Smooth muscle cell (in vitro differentiated cells): ENCODE measurements around the gene ZNF800. TPM values are rescaled to one million over a fixed set of nuclear protein-coding genes. Genes with fewer than 3 reads are reported as not detected.

Experiments
- DNase-seq: peaks from one replicate; lab custom pipeline; 2025; ENCODE audit not compliant: unreplicated experiment; lab: John Stamatoyannopoulos, UW
- H2AFZ ChIP-seq: fragments of 200-600 bp; sonication (generic); 2 replicates; pipeline ENCODE4 v1.6.0; 2016; ENCODE audit warnings: antibody characterized with exemption, low read depth, mild to moderate bottlenecking
- H3F3A ChIP-seq: fragments of 200-600 bp; sonication (generic); 2 replicates; pipeline ENCODE4 v1.6.0; 2017; ENCODE audit warnings: antibody characterized with exemption, low read depth
- H3K27ac ChIP-seq: fragments of 200-600 bp; sonication (generic); 2 replicates; pipeline ENCODE4 v1.5.1; 2016; ENCODE audit warnings: low read depth, mild to moderate bottlenecking
- H3K27me3 ChIP-seq: fragments of 200-600 bp; sonication (generic); 2 replicates; pipeline ENCODE4 v1.6.1; 2016; ENCODE audit warnings: low read depth, mild to moderate bottlenecking
- H3K36me3 ChIP-seq: fragments of 200-600 bp; sonication (generic); 2 replicates; pipeline ENCODE4 v1.5.1; 2016; ENCODE audit warnings: low read depth
- H3K4me1 ChIP-seq: fragments of 200-600 bp; sonication (generic); 2 replicates; pipeline ENCODE4 v1.5.1; 2016; ENCODE audit warnings: low read depth
- H3K4me2 ChIP-seq: fragments of 200-600 bp; sonication (generic); 2 replicates; pipeline ENCODE4 v1.6.0; 2016; ENCODE audit warnings: mild to moderate bottlenecking
- H3K4me3 ChIP-seq: fragments of 200-600 bp; sonication (generic); 2 replicates; pipeline ENCODE4 v1.5.1; 2016; ENCODE audit warnings: mild to moderate bottlenecking
- H3K79me2 ChIP-seq: fragments of 200-600 bp; sonication (generic); 2 replicates; pipeline ENCODE4 v1.6.0; 2016; ENCODE audit warnings: low read depth, mild to moderate bottlenecking
- H3K9ac ChIP-seq: fragments of 200-600 bp; sonication (generic); 2 replicates; pipeline ENCODE4 v1.6.0; 2016; ENCODE audit warnings: low read depth
- H3K9me3 ChIP-seq: fragments of 200-600 bp; sonication (generic); replicated peaks from 2 replicates; pipeline ENCODE4 v1.5.1; 2016; ENCODE audit warnings: low read depth
- H4K20me1 ChIP-seq: fragments of 200-600 bp; sonication (generic); 2 replicates; pipeline ENCODE4 v1.6.0; 2016; ENCODE audit warnings: low read depth
- WGBS: methylation state at CpG from one replicate; pipeline ENCODE4 v1.1.7; 2016; ENCODE audit warnings: low lambda C conversion rate; 5-methylcytosine and 5-hydroxymethylcytosine counted together
- polyA plus RNA-seq: library from polyadenylated mRNA; unstranded; fragments of >200 nt; fragmentation: Nextera tagmentation; extraction: Ambion mirVana; gene quantifications from 2 replicates; pipeline ENCODE4 v1.2.1, GENCODE V29; 2016
- total RNA-seq: library from RNA; depleted of rRNA; stranded (reverse); fragments of >200 nt; gene quantifications from 2 replicates; pipeline ENCODE4 v1.2.3, GENCODE V29; 2014
- TF ChIP-seq, protein P1 (sequence below): fragments of 200-600 bp; sonication (generic); IDR thresholded peaks from 2 replicates; pipeline ENCODE4 v1.5.1; 2017; ENCODE audit warnings: borderline replicate concordance, mild to moderate bottlenecking, antibody characterized with exemption; ENCODE audit not compliant: insufficient read depth, poor library complexity, severe bottlenecking

Gene ZNF800
- total and polyA plus RNA-seq, 2 experiments from 2014 or later, result 12.8 to 23.5 TPM

DNA sequence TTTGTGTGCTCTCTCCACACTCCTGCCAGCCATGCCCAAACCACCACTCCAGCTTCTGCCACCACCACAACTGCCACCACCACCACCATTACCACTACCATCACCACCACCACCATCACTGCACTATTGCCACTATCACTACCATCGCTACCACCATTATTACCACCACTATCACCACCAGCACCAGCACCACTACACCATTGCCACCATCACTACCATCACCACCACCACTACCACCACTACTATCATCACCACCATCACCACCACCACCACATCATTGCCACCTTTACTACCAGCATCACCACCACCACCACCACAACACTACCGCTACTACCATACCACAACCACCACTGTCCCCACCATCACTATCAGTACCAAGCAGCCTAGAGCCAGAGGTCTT lies 26.0 kb upstream of the ZNF800 start:
- Histone ChIP-seq H3K27me3 (peaks cover 1% of the 10 kb centered on the region), H3K4me2 (no peak overlapping the region), H3K27ac (no peak overlapping the region), H3K9me3 (no peaks in the 10 kb centered on the region), H2AFZ (no peak overlapping the region), H3F3A (no peaks in the 10 kb centered on the region), H3K4me3 (no peak overlapping the region), H4K20me1 (no peaks in the 10 kb centered on the region), H3K4me1 (no peaks in the 10 kb centered on the region), H3K9ac (no peak overlapping the region), H3K79me2 (no peaks in the 10 kb centered on the region), H3K36me3 (no peaks in the 10 kb centered on the region)
- DNase-seq, result no peak
- 33% methylated on average over 2 of the region's 2 CpGs for WGBS
- TF ChIP-seq, protein P1, sequence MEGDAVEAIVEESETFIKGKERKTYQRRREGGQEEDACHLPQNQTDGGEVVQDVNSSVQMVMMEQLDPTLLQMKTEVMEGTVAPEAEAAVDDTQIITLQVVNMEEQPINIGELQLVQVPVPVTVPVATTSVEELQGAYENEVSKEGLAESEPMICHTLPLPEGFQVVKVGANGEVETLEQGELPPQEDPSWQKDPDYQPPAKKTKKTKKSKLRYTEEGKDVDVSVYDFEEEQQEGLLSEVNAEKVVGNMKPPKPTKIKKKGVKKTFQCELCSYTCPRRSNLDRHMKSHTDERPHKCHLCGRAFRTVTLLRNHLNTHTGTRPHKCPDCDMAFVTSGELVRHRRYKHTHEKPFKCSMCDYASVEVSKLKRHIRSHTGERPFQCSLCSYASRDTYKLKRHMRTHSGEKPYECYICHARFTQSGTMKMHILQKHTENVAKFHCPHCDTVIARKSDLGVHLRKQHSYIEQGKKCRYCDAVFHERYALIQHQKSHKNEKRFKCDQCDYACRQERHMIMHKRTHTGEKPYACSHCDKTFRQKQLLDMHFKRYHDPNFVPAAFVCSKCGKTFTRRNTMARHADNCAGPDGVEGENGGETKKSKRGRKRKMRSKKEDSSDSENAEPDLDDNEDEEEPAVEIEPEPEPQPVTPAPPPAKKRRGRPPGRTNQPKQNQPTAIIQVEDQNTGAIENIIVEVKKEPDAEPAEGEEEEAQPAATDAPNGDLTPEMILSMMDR, result no peak

DNA sequence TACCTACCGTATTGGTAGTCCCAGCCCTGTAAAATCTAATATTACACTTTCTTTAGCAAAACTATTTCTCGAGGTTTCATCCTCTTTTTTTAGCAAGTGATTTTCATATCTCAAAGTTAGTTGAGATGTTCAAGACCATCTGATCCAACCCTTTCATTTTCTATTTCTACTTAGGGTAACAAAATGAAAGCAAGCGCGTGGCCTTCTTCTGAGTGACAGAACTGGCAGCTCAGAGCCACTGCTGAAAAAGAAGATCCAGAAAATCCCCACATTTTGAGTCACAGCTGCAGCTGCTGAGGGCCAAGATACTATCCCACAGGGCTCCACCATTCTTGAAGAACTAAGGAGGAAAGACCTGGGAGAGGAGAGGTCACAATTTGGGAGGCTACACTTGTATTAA lies 24.8 kb upstream of the ZNF800 start:
- 93% methylated on average over 4 of the region's 4 CpGs for WGBS

DNA sequence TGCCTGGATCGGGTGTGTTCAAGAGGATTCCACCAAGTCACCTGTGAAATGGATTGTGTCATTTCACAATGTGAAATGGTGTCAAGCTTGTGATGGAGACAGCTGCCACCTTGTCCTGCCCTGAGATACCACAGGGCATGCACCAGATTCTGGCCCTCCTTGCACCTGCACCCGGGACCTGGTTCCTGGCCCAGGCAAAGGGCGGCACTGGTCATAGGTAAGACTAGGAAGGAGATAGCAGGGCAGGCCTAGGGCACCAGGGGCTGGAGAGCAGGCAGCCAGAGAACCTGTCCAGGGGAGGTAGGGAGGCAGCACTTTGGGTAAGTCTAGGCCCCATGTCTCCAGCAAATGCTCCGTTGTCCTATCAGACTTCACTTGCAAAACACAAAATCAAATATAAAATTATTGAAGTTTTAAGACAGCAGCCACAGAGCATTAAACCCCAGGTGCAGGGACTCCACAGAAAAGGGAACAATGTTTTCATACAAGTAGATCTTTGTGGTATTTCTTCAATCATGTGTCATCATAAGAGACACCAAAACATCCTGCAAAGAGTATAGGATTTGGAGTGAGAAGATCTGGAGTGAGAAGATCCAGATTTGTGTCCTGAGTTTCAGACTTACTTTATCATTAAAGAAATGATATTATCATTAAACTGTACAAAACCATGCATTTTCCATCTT lies 22.7 kb upstream of the ZNF800 start:
- no peaks in the 10 kb centered on the region for H3K9me3 ChIP-seq
- H2AFZ ChIP-seq, result no peak overlapping the region
- H3K9ac ChIP-seq, result no peak overlapping the region
- no peak overlapping the region for H3K4me3 ChIP-seq
- no peak for DNase-seq
- no peaks in the 10 kb centered on the region for H3K79me2 ChIP-seq
- TF ChIP-seq, protein P1, result no peak
- H3K4me1 ChIP-seq, result no peaks in the 10 kb centered on the region
- no peak overlapping the region for H3K4me2 ChIP-seq
- H3F3A ChIP-seq, result no peaks in the 10 kb centered on the region
- no peak overlapping the region for H3K27ac ChIP-seq
- no peaks in the 10 kb centered on the region for H4K20me1 ChIP-seq
- 89% methylated on average over 4 of the region's 4 CpGs for WGBS
- peaks cover 28% of the 10 kb centered on the region for H3K27me3 ChIP-seq
- H3K36me3 ChIP-seq, result no peaks in the 10 kb centered on the region

More for the DNA sequence above, 24.8 kb upstream of the ZNF800 start:
- DNase-seq, result no peak
- no peaks in the 10 kb centered on the region for H3K79me2 ChIP-seq
- no peaks in the 10 kb centered on the region for H3F3A ChIP-seq
- no peak overlapping the region for H2AFZ ChIP-seq
- H3K4me1 ChIP-seq, result no peaks in the 10 kb centered on the region
- H3K9me3 ChIP-seq, result no peaks in the 10 kb centered on the region
- TF ChIP-seq, protein P1, result no peak
- H4K20me1 ChIP-seq, result no peaks in the 10 kb centered on the region
- H3K27ac ChIP-seq, result no peak overlapping the region
- H3K27me3 ChIP-seq, result peaks cover 12% of the 10 kb centered on the region
- H3K9ac ChIP-seq, result no peak overlapping the region
- no peak overlapping the region for H3K4me2 ChIP-seq
- no peaks in the 10 kb centered on the region for H3K36me3 ChIP-seq
- H3K4me3 ChIP-seq, result no peak overlapping the region

DNA sequence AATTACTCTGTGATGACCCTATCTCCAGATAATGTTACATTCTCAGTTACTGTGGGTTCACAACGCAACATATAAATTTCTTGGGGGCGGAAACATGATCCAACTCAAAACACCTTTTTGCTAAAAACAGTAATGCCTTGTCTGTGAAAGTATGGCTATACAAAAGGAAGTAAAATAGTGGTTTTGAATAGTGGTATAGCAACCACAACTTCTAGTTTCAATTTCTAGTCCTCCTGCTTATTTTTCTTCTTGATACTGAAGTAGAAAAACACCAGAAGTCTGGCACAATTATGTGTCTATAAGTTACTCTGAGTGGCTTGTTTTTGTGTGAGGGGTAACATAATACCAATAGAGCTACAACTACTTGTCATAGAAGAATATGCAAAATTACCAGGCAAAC lies 21.5 kb upstream of the ZNF800 start:
- no peaks in the 10 kb centered on the region for H3K4me1 ChIP-seq
- no peak overlapping the region for H3K27ac ChIP-seq
- H2AFZ ChIP-seq, result no peak overlapping the region
- no peak overlapping the region for H3K4me3 ChIP-seq
- no peak overlapping the region for H3K4me2 ChIP-seq
- no peaks in the 10 kb centered on the region for H3K36me3 ChIP-seq
- no peaks in the 10 kb centered on the region for H3F3A ChIP-seq
- TF ChIP-seq, protein P1, result no peak
- no peak overlapping the region for H3K9ac ChIP-seq
- no peaks in the 10 kb centered on the region for H3K9me3 ChIP-seq
- 92% methylated on average over 2 of the region's 2 CpGs for WGBS
- no peaks in the 10 kb centered on the region for H3K79me2 ChIP-seq
- peaks cover 37% of the 10 kb centered on the region for H3K27me3 ChIP-seq
- no peak for DNase-seq
- no peaks in the 10 kb centered on the region for H4K20me1 ChIP-seq
